Pancreas (tissue), 10 donors: ENCODE data around the gene KDM4C. TPM values are rescaled to one million over a fixed set of nuclear protein-coding genes. Genes with fewer than 3 reads are reported as not detected.

Source experiments
- ATAC-seq, 4 donors: fragments of 200-7000 bp; cut with Tn5 transposase; one replicate each; pipeline versions ENCODE4 v1.8.0 to v1.9.1; 2020; ENCODE audit warnings: mild to moderate bottlenecking in 4 of 4, moderate library complexity in 4 of 4
- DNase-seq, 6 donors: peaks; one replicate each; pipeline ENCODE4 v3.0.0-alpha.2; 2020
- FAIRE-seq: peaks from 2 replicates; lab custom pipeline; 2012; peaks lifted over from hg19 to GRCh38; lab: Jason Lieb, UNC
- H3K27ac ChIP-seq, 4 donors: fragments of 200-600 bp; sonication (generic); 1 replicate in 3 of 4; 2 replicates in 1 of 4; pipeline versions ENCODE4 v1.5.0 to v1.8.0; 2020
- H3K27me3 ChIP-seq, 4 donors: fragments of 200-600 bp; one replicate each; pipeline ENCODE4 v1.8.0; 2021
- H3K36me3 ChIP-seq, 3 donors: fragments of 200-600 bp; sonication (generic) in 1 of 3; one replicate each; pipeline versions ENCODE4 v1.5.0 to v1.8.0; 2020 to 2021
- H3K4me1 ChIP-seq, 3 donors: fragments of 200-600 bp; one replicate each; pipeline ENCODE4 v1.8.0; 2021
- H3K4me3 ChIP-seq, 4 donors: fragments of 200-600 bp; sonication (generic) in 2 of 4; one replicate each; pipeline versions ENCODE4 v1.5.0 to v1.8.0; 2020 to 2021
- H3K9me3 ChIP-seq, 4 donors: fragments of 200-600 bp; one replicate each; pipeline ENCODE4 v1.8.0; 2021
- WGBS, 2 donors: extraction: QIAGEN DNeasy Blood & Tissue Kit; methylation state at CpG; one replicate each; pipeline ENCODE4 v1.1.7; 2013; 5-methylcytosine and 5-hydroxymethylcytosine counted together
- intact Hi-C, 3 donors: fragments of 100-400 bp; cut with DNase I; formaldehyde crosslinking; loops; one replicate each; pipeline versions ENCODE4 v1.11.1 to v1.14.2; 2022
- polyA plus RNA-seq, 2 donors: library from polyadenylated mRNA; stranded (reverse); fragments of 200-250 nt; gene quantifications; one replicate each; pipeline ENCODE4 v1.2.3, GENCODE V29; 2013
- total RNA-seq, 6 donors: library from RNA; stranded (reverse); fragmentation: NEBNext Ultra II Directional in 4 of 6; extraction: Animal tissue kit (Norgen Biotek cat#: 25700) in 4 of 6; gene quantifications; one replicate each; pipeline versions ENCODE4 v1.2.1 to v1.2.4, GENCODE V29; 2021 to 2023
- TF ChIP-seq, protein P1 (sequence below), 4 donors: fragments of 200-600 bp; sonication (generic) in 3 of 4; IDR thresholded peaks; one replicate each; pipeline versions ENCODE4 v1.5.0 to v1.8.0; 2021; ENCODE audit warnings: antibody characterized with exemption in 4 of 4
- donor health status: healthy with polysubstance abuse.
- donor health status: DM: no; HTN: no; CAD: no; lungs with moderate emphysema.
- donor health status: DM: no; HTN: no; CAD: no.
- donor health status: control.
- donor health status: control.
- donor health status: Bipolar disorder and iron deficiency.
- donor health status: DM: yes; HTN: yes; CAD: no.
- donor health status: DM: no; HTN: no; CAD: no.
- donor health status: DM: no; HTN: no; CAD: no.
- donor health status: DM: yes; HTN: yes; CAD: no.

The KDM4C gene
- total and polyA plus RNA-seq, 8 donors = 10.5 to 30.8 (median 19.7) TPM

GRCh38 chr9:7145361-7146069 is 387.7 kb downstream of the KDM4C start:
- intact Hi-C loops = no loop called here
- Histone ChIP-seq H3K36me3 (no peaks in the 10 kb centered on the region), H3K4me3 (no peak overlapping the region), H3K27ac (no peak overlapping the region), H3K9me3 (no peaks in the 10 kb centered on the region), H3K27me3 (no peaks in the 10 kb centered on the region), H3K4me1 (no peaks in the 10 kb centered on the region)
- TF ChIP-seq, protein P1, sequence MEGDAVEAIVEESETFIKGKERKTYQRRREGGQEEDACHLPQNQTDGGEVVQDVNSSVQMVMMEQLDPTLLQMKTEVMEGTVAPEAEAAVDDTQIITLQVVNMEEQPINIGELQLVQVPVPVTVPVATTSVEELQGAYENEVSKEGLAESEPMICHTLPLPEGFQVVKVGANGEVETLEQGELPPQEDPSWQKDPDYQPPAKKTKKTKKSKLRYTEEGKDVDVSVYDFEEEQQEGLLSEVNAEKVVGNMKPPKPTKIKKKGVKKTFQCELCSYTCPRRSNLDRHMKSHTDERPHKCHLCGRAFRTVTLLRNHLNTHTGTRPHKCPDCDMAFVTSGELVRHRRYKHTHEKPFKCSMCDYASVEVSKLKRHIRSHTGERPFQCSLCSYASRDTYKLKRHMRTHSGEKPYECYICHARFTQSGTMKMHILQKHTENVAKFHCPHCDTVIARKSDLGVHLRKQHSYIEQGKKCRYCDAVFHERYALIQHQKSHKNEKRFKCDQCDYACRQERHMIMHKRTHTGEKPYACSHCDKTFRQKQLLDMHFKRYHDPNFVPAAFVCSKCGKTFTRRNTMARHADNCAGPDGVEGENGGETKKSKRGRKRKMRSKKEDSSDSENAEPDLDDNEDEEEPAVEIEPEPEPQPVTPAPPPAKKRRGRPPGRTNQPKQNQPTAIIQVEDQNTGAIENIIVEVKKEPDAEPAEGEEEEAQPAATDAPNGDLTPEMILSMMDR (IDR thresholded peaks at IDR 0.05) = no peak
- no peak for FAIRE-seq
- no peak for DNase-seq
- 96 to 98% methylated on average over 8 of the region's 8 CpGs for WGBS, 2 donors
- no peak for ATAC-seq

DNA sequence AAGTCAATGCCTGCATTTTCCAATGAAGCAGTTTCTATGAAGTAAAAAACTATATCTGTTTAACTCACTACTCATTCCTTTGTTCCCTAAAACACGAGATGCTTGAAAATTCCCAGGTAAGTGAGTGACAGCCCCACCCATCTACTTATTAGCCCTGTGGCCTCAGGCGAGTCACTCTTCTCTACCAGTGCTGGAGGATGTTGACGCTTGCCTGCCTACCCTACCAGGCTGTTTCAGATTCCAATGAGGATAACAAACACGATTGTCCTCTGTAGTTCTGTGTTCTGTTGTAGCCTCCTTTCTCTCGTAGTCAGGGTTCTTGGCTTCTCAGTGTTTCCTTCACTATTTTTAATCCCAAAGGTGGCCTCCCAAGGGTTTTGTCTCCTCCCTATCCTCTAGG is 388.8 kb downstream of the KDM4C start:
- H3K4me3 ChIP-seq = no peak overlapping the region
- no peak for ATAC-seq
- no peak for FAIRE-seq
- H3K27me3 ChIP-seq = no peaks in the 10 kb centered on the region
- no peaks in the 10 kb centered on the region for H3K4me1 ChIP-seq
- intact Hi-C loops = no loop called here
- TF ChIP-seq, protein P1 (IDR thresholded peaks at IDR 0.05) = no peak
- no peak for DNase-seq
- H3K9me3 ChIP-seq = no peaks in the 10 kb centered on the region
- no peaks in the 10 kb centered on the region for H3K36me3 ChIP-seq
- WGBS, 2 donors = 75 to 76% methylated on average over 5 of the region's 5 CpGs
- H3K27ac ChIP-seq = no peak overlapping the region

DNA sequence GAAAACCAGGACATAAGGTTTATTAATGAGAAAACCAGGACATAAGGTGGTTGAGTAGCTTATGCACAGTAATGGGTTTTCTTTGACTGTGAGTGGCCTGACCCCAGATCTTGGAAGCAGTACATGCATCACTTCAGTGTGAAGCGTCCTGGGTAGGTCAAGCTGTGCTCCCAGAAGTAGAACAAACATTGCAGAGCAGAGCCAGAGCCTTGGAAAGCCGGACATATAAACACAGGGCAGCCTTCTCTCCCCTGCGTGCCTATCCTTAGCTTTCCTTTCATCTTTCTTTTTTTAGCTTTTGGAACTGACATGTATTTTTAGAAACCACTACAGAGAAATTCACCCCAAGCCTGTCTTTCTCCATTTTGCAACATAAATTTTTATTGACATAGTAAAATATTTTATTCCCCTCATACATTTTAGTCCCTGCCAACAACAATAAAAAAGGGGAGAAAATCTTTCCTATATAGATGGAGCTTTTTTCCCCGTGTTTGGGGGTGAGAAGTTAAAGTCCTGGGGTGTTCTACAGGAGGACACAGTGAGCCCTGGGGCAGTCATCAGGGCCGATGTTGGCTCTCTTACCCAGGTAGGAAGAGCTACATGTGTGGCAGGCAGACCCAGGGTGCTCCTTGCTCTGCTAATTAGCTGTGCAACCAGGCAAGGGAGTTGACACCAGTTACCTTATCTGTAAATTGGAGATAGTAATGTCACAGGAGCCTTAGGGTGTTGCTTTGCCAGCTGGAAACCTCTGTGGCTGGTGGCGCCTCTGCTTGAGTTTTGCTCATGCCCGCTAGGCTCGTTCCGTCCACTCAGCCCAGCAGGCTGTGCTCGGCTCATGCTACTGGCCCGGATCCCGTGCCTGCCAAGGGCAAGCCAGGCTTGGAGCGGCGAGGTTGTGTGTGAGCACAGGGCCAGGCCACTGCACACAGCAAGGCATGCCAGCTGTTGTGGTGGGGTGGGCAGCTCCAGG is 389.6 kb downstream of the KDM4C start:
- no peak overlapping the region for H3K4me3 ChIP-seq
- no peaks in the 10 kb centered on the region for H3K9me3 ChIP-seq
- no peaks in the 10 kb centered on the region for H3K27me3 ChIP-seq
- FAIRE-seq = no peak
- no peaks in the 10 kb centered on the region for H3K36me3 ChIP-seq
- H3K4me1 ChIP-seq = no peaks in the 10 kb centered on the region
- H3K27ac ChIP-seq = no peak overlapping the region
- no peak for ATAC-seq
- DNase-seq = peak in 1 of 6 donors; percentile 68
- intact Hi-C loops = no loop called here
- TF ChIP-seq, protein P1 (IDR thresholded peaks at IDR 0.05) = no peak
- WGBS, 2 donors = 87% methylated on average over 14 of the region's 14 CpGs

DNA sequence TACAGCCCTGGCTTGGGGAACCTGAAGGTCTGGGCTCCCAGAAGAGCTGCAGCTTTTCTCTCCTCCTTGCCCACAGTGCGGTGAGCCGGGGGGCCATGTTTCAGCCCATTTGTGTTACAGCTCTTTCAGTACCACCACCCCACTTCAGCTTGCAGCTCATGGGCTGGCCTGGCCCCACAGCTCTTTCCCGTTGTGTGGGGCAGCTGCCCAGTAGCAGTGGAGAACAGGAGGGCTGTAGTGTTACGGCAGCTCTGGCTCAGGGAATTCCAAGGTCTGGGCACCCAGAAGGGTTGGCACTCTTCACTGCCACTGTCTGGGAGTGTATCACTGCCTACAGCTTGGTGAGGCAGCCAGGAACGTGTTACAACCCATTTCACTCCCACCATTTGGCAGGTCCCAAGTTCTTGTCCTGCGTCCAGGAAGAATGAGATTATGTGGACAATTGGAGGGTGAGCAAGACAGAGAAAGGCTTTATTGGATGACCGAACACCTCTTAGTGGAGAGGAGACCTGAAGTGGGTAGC is 390.5 kb downstream of the KDM4C start:
- Histone ChIP-seq H3K36me3 (no peaks in the 10 kb centered on the region), H3K9me3 (no peaks in the 10 kb centered on the region), H3K27me3 (no peaks in the 10 kb centered on the region), H3K4me1 (no peaks in the 10 kb centered on the region), H3K27ac (no peak overlapping the region), H3K4me3 (no peak overlapping the region)
- no peak for DNase-seq
- TF ChIP-seq, protein P1 (IDR thresholded peaks at IDR 0.05) = no peak
- WGBS, 2 donors = 94 to 97% methylated on average over 7 of the region's 7 CpGs
- no peak for ATAC-seq
- FAIRE-seq = no peak
- intact Hi-C loops = no loop called here
